Vagina (tissue), 2 donors: ENCODE results near the gene TDRD3.

Experiments
- POLR2A ChIP-seq, 2 donors: fragments of 450-650 bp; IDR thresholded peaks; one replicate each; pipeline ENCODE4 v1.6.1; 2017; ENCODE audit warnings: antibody characterized with exemption in 2 of 2, mild to moderate bottlenecking in 2 of 2, moderate library complexity in 2 of 2
- POLR2AphosphoS5 ChIP-seq, 2 donors: sonication (generic); formaldehyde crosslinking; IDR thresholded peaks; one replicate each; pipeline ENCODE4 v1.9.0; 2017; ENCODE audit warnings: antibody characterized with exemption in 2 of 2, mild to moderate bottlenecking in 2 of 2, low read depth in 1 of 2; ENCODE audit not compliant: insufficient read depth in 1 of 2
- TF ChIP-seq, protein P1 (sequence below), 3 experiments: fragments of 450-650 bp in 2 of 3; fragments of 200-600 bp in 1 of 3; sonication (generic) in 1 of 3; IDR thresholded peaks; one replicate each; pipeline ENCODE4 v1.5.1; 2017 to 2019; ENCODE audit warnings: antibody characterized with exemption in 3 of 3, mild to moderate bottlenecking in 2 of 3, moderate library complexity in 2 of 3

DNA sequence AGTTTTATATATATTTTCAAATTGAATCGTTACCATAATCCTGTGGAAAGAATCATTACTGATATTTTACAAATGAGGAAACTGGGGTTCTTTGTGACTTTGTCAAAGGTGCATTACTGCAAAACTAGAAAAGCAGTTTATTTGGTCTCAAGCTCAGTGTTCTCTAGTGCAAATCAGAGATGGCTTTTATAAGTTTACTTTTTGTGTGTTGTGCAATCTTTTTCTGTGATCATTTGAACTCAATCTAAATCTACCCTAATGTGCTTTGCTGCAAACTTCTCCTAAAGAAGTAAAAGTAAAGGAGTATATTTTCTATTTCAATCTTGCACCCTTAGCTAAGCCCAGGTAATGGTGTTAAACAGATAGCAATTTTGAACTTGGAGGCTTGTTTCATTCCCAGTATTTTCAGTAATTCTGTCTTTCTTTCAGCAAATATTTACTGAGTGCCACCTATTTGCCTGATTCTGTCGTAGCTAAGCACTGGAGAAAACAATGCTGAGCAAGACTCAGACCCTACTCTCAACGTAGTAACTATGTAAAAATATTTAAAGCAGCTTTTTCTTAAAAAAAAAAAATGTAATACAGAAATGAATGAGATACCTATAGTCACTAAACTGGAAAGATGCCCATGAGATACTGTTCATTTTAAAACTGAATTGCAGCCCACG lies 124.0 kb downstream of the TDRD3 start:
- TF ChIP-seq, protein P1, sequence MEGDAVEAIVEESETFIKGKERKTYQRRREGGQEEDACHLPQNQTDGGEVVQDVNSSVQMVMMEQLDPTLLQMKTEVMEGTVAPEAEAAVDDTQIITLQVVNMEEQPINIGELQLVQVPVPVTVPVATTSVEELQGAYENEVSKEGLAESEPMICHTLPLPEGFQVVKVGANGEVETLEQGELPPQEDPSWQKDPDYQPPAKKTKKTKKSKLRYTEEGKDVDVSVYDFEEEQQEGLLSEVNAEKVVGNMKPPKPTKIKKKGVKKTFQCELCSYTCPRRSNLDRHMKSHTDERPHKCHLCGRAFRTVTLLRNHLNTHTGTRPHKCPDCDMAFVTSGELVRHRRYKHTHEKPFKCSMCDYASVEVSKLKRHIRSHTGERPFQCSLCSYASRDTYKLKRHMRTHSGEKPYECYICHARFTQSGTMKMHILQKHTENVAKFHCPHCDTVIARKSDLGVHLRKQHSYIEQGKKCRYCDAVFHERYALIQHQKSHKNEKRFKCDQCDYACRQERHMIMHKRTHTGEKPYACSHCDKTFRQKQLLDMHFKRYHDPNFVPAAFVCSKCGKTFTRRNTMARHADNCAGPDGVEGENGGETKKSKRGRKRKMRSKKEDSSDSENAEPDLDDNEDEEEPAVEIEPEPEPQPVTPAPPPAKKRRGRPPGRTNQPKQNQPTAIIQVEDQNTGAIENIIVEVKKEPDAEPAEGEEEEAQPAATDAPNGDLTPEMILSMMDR (IDR thresholded peaks at IDR 0.05), result no peak
- TF ChIP-seq POLR2A (IDR thresholded peaks at IDR 0.05), result no peak
- no peak for TF ChIP-seq POLR2AphosphoS5 (IDR thresholded peaks at IDR 0.05; ENCODE audit: insufficient read depth in 1 of 2, low read depth in 1 of 2)
